K562 (cell line): Measurements from ENCODE around the gene EFNA5. TPM values are rescaled to one million over a fixed set of nuclear protein-coding genes. Genes with fewer than 3 reads are reported as not detected.

Experiments
- ATAC-seq: fragments of 200-7000 bp; cut with Tn5 transposase; 3 replicates; pipeline ENCODE4 v1.9.1; 2020; ENCODE audit warnings: moderate library complexity
- BruUV-seq: library from RNA; stranded (reverse); fragments of 400-500 nt; replicated peaks from 2 replicates; lab custom pipeline; 2021; lab: Mats Ljungman, UMichigan
- CTCF ChIA-PET: fragments of 300-600 bp; formaldehyde crosslinking; extraction: SDS; loops from one replicate; lab custom pipeline; 2021; ENCODE audit warnings: low intra/inter-chr PET ratio; lab: Yijun Ruan, JAX
- POLR2A ChIA-PET: fragments of 300-600, 350-650 bp; sonication (Branson Sonifier 250); formaldehyde crosslinking; extraction: SDS; loops from one replicate; lab custom pipeline; 2021; ENCODE audit warnings: antibody characterized with exemption, inconsistent platforms; lab: Yijun Ruan, JAX
- DNase-seq, 4 experiments: peaks; one replicate each; pipeline versions ENCODE4 v3.0.0 to v3.0.0-alpha.2; 2011 to 2018; ENCODE audit warnings: low spot score in 3 of 4, mixed read lengths in 3 of 4; ENCODE audit errors: extremely low read depth in 1 of 4
- FAIRE-seq: peaks from 2 replicates; lab custom pipeline; 2011; peaks lifted over from hg19 to GRCh38; lab: Jason Lieb, UNC
- H2AFZ ChIP-seq: 2 replicates; pipeline ENCODE4 v1.6.0; 2011; ENCODE audit warnings: low read depth, low read length, control low read depth, inconsistent platforms
- H3K27ac ChIP-seq: fragments of 200-600 bp; 3 replicates; pipeline ENCODE4 v1.8.0; 2011; ENCODE audit warnings: low read depth, mild to moderate bottlenecking, control low read depth, inconsistent platforms, low read length, moderate library complexity, mixed read lengths; ENCODE audit errors: extremely low read depth
- H3K27me3 ChIP-seq, 2 experiments: fragments of 300-600 bp in 1 of 2; 2 replicates in 1 of 2; 3 replicates in 1 of 2; pipeline versions ENCODE4 v1.6.0 to v1.8.0; 2011; ENCODE audit warnings: inconsistent platforms in 2 of 2, low read length in 2 of 2, mild to moderate bottlenecking in 1 of 2, mixed read lengths in 1 of 2, moderate library complexity in 1 of 2; ENCODE audit not compliant: control insufficient read depth in 2 of 2, insufficient read depth in 2 of 2
- H3K36me3 ChIP-seq: fragments of 300-600 bp; 3 replicates; pipeline ENCODE4 v1.8.0; 2011; ENCODE audit warnings: mild to moderate bottlenecking, low read length, inconsistent platforms; ENCODE audit not compliant: control insufficient read depth, insufficient read depth
- H3K4me1 ChIP-seq, 2 experiments: fragments of 200-600 bp in 1 of 2; replicated peaks in 1 of 2; 2 replicates in 1 of 2; 3 replicates in 1 of 2; pipeline versions ENCODE4 v1.5.1 to v1.8.0; 2011; ENCODE audit warnings: inconsistent platforms in 2 of 2, low read length in 2 of 2, mild to moderate bottlenecking in 1 of 2, mixed read lengths in 1 of 2, moderate library complexity in 1 of 2; ENCODE audit not compliant: control insufficient read depth in 2 of 2, insufficient read depth in 2 of 2
- H3K4me2 ChIP-seq: 2 replicates; pipeline ENCODE4 v1.6.1; 2011; ENCODE audit warnings: low read length, control low read depth, inconsistent platforms, mixed read lengths; ENCODE audit not compliant: insufficient read depth
- H3K4me3 ChIP-seq: fragments of 200-600 bp; sonication (generic), shearing (Covaris generic); 2 replicates; pipeline ENCODE4 v1.5.1; 2016; ENCODE audit warnings: control low read depth, inconsistent platforms
- H3K79me2 ChIP-seq: fragments of 200-600 bp; 3 replicates; pipeline ENCODE4 v1.8.0; 2011; ENCODE audit warnings: low read length, inconsistent platforms; ENCODE audit not compliant: control insufficient read depth, insufficient read depth
- H3K9ac ChIP-seq, 2 experiments: 2 replicates each; pipeline versions ENCODE4 v1.6.0 to v1.6.1; 2011; ENCODE audit warnings: low read depth in 2 of 2, low read length in 2 of 2, control low read depth in 1 of 2, inconsistent platforms in 1 of 2, mild to moderate bottlenecking in 1 of 2, mixed read lengths in 1 of 2; ENCODE audit not compliant: insufficient read depth in 1 of 2
- H3K9me1 ChIP-seq: one replicate; pipeline ENCODE4 v1.6.0; 2011; ENCODE audit warnings: inconsistent platforms, mild to moderate bottlenecking, low read length, moderate library complexity; ENCODE audit not compliant: control insufficient read depth, insufficient read depth
- H3K9me3 ChIP-seq: replicated peaks from 2 replicates; pipeline ENCODE4 v1.5.1; 2011; ENCODE audit warnings: low read depth, low read length, inconsistent platforms; ENCODE audit not compliant: control insufficient read depth, insufficient read depth
- H4K20me1 ChIP-seq: replicated peaks from 2 replicates; pipeline ENCODE4 v1.6.1; 2011; ENCODE audit warnings: low read length, inconsistent platforms, mixed read lengths; ENCODE audit not compliant: control insufficient read depth, insufficient read depth
- ATF7 ChIP-seq: fragments of 450-650 bp; IDR thresholded peaks from 2 replicates; pipeline ENCODE4 v1.7.1; 2014; ENCODE audit warnings: mild to moderate bottlenecking, moderate library complexity
- HMG20B ChIP-seq: fragments of 250-450 bp; sonication (Bioruptor Pico); IDR thresholded peaks from 2 replicates; pipeline ENCODE4 v1.5.0; 2021; ENCODE audit warnings: mild to moderate bottlenecking
- MAFF ChIP-seq: IDR thresholded peaks from 2 replicates; pipeline ENCODE4 v1.6.1; 2012; ENCODE audit warnings: low read length, improper control_type of control experiment
- MAFK ChIP-seq: IDR thresholded peaks from 2 replicates; pipeline ENCODE4 v1.6.1; 2011; ENCODE audit warnings: low read length, improper control_type of control experiment
- MCM5 ChIP-seq: fragments of 450-650 bp; IDR thresholded peaks from 2 replicates; pipeline ENCODE4 v1.6.1; 2016; ENCODE audit warnings: low read depth
- MTF1 ChIP-seq: fragments of 250-450 bp; sonication (Bioruptor Pico); IDR thresholded peaks from 2 replicates; pipeline ENCODE4 v1.9.0; 2021; ENCODE audit warnings: moderate library complexity, mild to moderate bottlenecking, inconsistent platforms, borderline replicate concordance
- NFRKB ChIP-seq: fragments of 450-650 bp; IDR thresholded peaks from 2 replicates; pipeline ENCODE4 v1.6.1; 2016; ENCODE audit warnings: low read depth
- SMARCA4 ChIP-seq: fragments of 450-650 bp; IDR thresholded peaks from 2 replicates; pipeline ENCODE4 v1.6.1; 2016
- SRF ChIP-seq, 2 experiments: fragments of 250-450, 450-650 bp in 1 of 2; sonication (Bioruptor Pico) in 1 of 2; sonication (generic) in 1 of 2; formaldehyde crosslinking; IDR thresholded peaks; 2 replicates each; pipeline versions ENCODE4 v1.5.0 to v1.5.1; 2020 to 2022; ENCODE audit warnings: mild to moderate bottlenecking in 1 of 2, missing genetic modification reagents in 1 of 2
- ZNF282 ChIP-seq: sonication (generic); formaldehyde crosslinking; IDR thresholded peaks from 2 replicates; pipeline ENCODE4 v1.8.1; 2023; ENCODE audit warnings: missing genetic modification reagents
- ZNF347 ChIP-seq: fragments of 450-650 bp; formaldehyde crosslinking; IDR thresholded peaks from 2 replicates; pipeline ENCODE4 v1.4.0; 2020; ENCODE audit warnings: low read depth, mild to moderate bottlenecking, moderate library complexity
- WGBS: fragments of 100-300 bp; shearing (Covaris generic); methylation state at CpG from one replicate; pipeline ENCODE4 v1.1.6; 2016; ENCODE audit warnings: low coverage, mixed read lengths; ENCODE audit not compliant: insufficient coverage; ENCODE audit errors: missing lambda C conversion rate; 5-methylcytosine and 5-hydroxymethylcytosine counted together
- in situ Hi-C: fragments of 300-500 bp; cut with MboI; formaldehyde crosslinking; loops from 4 replicates; pipeline ENCODE4 v1.15.0; 2018; ENCODE audit warnings: inconsistent platforms, mixed read lengths
- intact Hi-C: fragments of 100-400 bp; cut with micrococcal nuclease; formaldehyde crosslinking; loops from 2 replicates; pipeline ENCODE4 v1.14.2; 2022
- polyA plus RNA-seq, 8 experiments: library from polyadenylated mRNA; depleted of rRNA in 4 of 8; stranded (reverse) in 5 of 8; unstranded in 3 of 8; fragments of >200 nt; fragmentation: Nextera tagmentation in 2 of 8; fragmentation: Illumina TruSeq in 1 of 8; extraction: Ambion mirVana in 2 of 8; extraction: Trizol in 1 of 8; gene quantifications; 2 replicates each; pipeline versions ENCODE4 v1.2.1 to v1.2.3, GENCODE V29; 2011 to 2014; ENCODE audit warnings: inconsistent platforms in 1 of 8, missing spikeins in 1 of 8
- total RNA-seq, 7 experiments: library from RNA; depleted of rRNA in 6 of 7; stranded (reverse); fragments of >200 nt in 6 of 7; fragmentation: Illumina TruSeq in 2 of 7; extraction: Trizol in 2 of 7; gene quantifications; 2 replicates each; pipeline versions ENCODE4 v1.2.1 to v1.2.3, GENCODE V29; 2011 to 2021; ENCODE audit warnings: low replicate concordance in 1 of 7
- TF ChIP-seq, protein P1 (sequence below): IDR thresholded peaks from 2 replicates; pipeline ENCODE4 v1.6.1; 2016; ENCODE audit warnings: missing genetic modification characterization, missing compliant biosample characterization

EFNA5 gene
- total and polyA plus RNA-seq, 9 of the 15 experiments (the other 6 are each of a cell fraction or from before 2014, with no cell fraction given) = 0.20 TPM; not detected in 8

DNA sequence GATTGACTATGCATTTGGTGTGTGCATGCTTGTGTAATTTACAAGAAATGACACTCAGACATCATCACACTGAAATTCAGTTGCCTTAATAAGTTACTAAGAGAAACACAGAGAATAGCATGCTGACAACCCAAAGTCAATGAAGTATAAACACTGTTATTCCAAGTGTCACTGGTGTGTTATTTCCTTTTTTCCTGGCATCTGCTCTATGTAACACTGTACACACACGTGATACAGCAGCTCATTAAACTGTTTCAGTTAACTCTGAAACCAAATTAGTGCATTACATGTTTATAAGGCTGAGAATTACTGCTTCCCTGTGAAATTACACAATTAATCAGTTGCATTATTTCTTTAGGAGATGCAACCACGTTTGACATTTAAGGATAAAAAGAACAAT is 252.7 kb downstream of the EFNA5 start:
- TF ChIP-seq MAFF (no peak), NFRKB (no peak), ZNF347 (CRISPR knock-in tag) (no peak), ATF7 (no peak), HMG20B (no peak)
- TF ChIP-seq, protein P1, sequence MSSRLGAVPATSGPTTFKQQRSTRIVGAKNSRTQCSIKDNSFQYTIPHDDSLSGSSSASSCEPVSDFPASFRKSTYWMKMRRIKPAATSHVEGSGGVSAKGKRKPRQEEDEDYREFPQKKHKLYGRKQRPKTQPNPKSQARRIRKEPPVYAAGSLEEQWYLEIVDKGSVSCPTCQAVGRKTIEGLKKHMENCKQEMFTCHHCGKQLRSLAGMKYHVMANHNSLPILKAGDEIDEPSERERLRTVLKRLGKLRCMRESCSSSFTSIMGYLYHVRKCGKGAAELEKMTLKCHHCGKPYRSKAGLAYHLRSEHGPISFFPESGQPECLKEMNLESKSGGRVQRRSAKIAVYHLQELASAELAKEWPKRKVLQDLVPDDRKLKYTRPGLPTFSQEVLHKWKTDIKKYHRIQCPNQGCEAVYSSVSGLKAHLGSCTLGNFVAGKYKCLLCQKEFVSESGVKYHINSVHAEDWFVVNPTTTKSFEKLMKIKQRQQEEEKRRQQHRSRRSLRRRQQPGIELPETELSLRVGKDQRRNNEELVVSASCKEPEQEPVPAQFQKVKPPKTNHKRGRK (tag) = no peak
- no peaks in the 10 kb centered on the region for H3K4me1 ChIP-seq
- H3K36me3 ChIP-seq = no peaks in the 10 kb centered on the region
- H3K79me2 ChIP-seq = no peaks in the 10 kb centered on the region
- H3K27ac ChIP-seq = no peak overlapping the region
- no peaks in the 10 kb centered on the region for H3K9me3 ChIP-seq
- H3K9me1 ChIP-seq = no peaks in the 10 kb centered on the region
- ChIA-PET CTCF (no interaction called here), POLR2A (no interaction called here)
- H3K27me3 ChIP-seq = no peaks in the 10 kb centered on the region
- no TSS peak for BruUV-seq
- no peak overlapping the region for H2AFZ ChIP-seq
- no peak overlapping the region for H3K4me3 ChIP-seq
- no peak for DNase-seq
- WGBS = 0% methylated on average over 2 of the region's 2 CpGs
- H4K20me1 ChIP-seq = no peaks in the 10 kb centered on the region
- H3K9ac ChIP-seq = no peak overlapping the region
- ATAC-seq = no peak
- intact Hi-C loops = no loop called here
- no peak overlapping the region for H3K4me2 ChIP-seq
- no peak for FAIRE-seq
- in situ Hi-C loops = no loop called here

DNA sequence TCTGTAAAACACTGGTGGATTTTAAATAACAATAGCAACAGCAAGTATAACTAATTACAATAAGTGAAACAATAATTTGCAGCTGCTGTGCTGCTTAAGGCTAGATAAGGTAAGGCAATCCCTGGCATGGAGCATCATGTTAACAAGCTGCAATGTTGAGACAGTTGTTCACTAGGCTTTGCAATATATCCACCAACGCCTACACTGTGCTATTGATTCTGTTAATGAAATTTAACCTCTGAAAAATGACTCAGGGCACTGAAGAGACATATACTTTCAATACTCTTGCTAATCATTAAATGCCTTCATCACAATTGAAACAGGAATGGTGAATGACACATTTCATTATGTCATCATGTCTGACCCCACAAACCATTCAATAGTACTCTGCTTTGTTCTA is 255.0 kb downstream of the EFNA5 start:
- DNase-seq = no peak
- BruUV-seq = no TSS peak
- CTCF ChIA-PET = no interaction called here
- Histone ChIP-seq H3K79me2 (no peaks in the 10 kb centered on the region), H3K27ac (no peak overlapping the region), H3K4me3 (no peak overlapping the region), H3K27me3 (no peaks in the 10 kb centered on the region), H3K9ac (no peak overlapping the region), H4K20me1 (no peaks in the 10 kb centered on the region), H3K4me1 (no peaks in the 10 kb centered on the region), H3K9me1 (no peaks in the 10 kb centered on the region), H3K36me3 (no peaks in the 10 kb centered on the region), H2AFZ (no peak overlapping the region), H3K9me3 (no peaks in the 10 kb centered on the region), H3K4me2 (no peak overlapping the region)
- 0% methylated on average over 1 of the region's 1 CpG for WGBS
- TF ChIP-seq MCM5 (no peak), ZNF282 (no peak), MTF1 (CRISPR knock-in tag) (no peak), MAFK (no peak), SRF (CRISPR knock-in tag; IDR thresholded peaks at IDR 0.05) (no peak), SMARCA4 (no peak)
- in situ Hi-C loops (no loop called here), intact Hi-C loops (no loop called here)
- no peak for FAIRE-seq
- no peak for ATAC-seq
- POLR2A ChIA-PET = no interaction called here
